HG03571 (cell line): ENCODE data around the gene NAA20.

Experiments
- ATAC-seq: cut with Tn5 transposase; IDR thresholded peaks from one replicate; pipeline ENCODE4 v1.9.1; 2021; ENCODE audit not compliant: unreplicated experiment

The NAA20 gene

GRCh38 chr20:20070871-20071726 lies 53.9 kb downstream of the NAA20 start:
- ATAC-seq, result no peak

- ATAC-seq, result no peak
Observed at GRCh38 chr20:20073801-20074371, 56.7 kb downstream of the NAA20 start.

- ATAC-seq, result no peak
Observed at GRCh38 chr20:20075032-20075431, 57.9 kb downstream of the NAA20 start.

- ATAC-seq, result no peak
Observed at GRCh38 chr20:20076297-20077065, 59.3 kb downstream of the NAA20 start.

GRCh38 chr20:20078041-20078440 lies 60.9 kb downstream of the NAA20 start:
- ATAC-seq, result no peak

- ATAC-seq, result no peak
Observed at GRCh38 chr20:20079102-20079784, 62.1 kb downstream of the NAA20 start.
